Fibroblast of the aortic adventitia (primary cell): ENCODE results near the gene DIP2C. TPM values are rescaled to one million over a fixed set of nuclear protein-coding genes. Genes with fewer than 3 reads are reported as not detected.
"Not testable (repeated sequence)": the region's sequence is repeated elsewhere in the genome, so short reads cannot be mapped to it uniquely, and the experiment has no call there.

Experiments
- DNase-seq: peaks from one replicate; pipeline ENCODE4 v3.0.0-alpha.2; 2010; ENCODE audit warnings: low read depth
- H3K4me3 ChIP-seq: 2 replicates; pipeline ENCODE4 v1.5.1; 2011; ENCODE audit warnings: low read depth, mild to moderate bottlenecking, control low read depth, low read length, moderate library complexity
- total RNA-seq: library from RNA; depleted of rRNA; stranded (reverse); fragments of >200 nt; gene quantifications from 2 replicates; pipeline ENCODE4 v1.2.3, GENCODE V29; 2012; ENCODE audit warnings: low replicate concordance
- TF ChIP-seq, protein P1 (sequence below): IDR thresholded peaks from 2 replicates; pipeline ENCODE4 v1.5.1; 2011; ENCODE audit warnings: mild to moderate bottlenecking, low read length, control low read depth, inconsistent platforms; ENCODE audit not compliant: insufficient read depth

The DIP2C gene
- total RNA-seq, 1 donor: 15.7 TPM

DNA sequence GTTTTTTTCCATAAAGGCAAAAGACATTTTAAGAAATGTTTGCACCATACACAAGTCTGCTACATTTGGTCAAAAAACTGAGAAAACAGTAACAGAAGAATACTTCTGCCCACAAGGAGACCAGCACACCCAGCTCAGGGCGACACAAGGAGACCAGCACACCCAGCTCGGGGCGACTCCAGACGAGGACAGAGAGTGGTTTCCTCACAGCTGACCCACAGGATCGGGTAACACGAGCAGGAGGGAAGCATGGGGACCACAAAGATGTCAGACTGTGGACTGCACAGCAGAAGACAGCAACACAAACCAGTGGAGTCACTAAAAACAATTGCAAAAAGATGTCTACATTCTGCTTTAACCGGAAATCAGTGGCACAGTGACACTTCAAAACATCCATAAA lies 237.6 kb downstream of the DIP2C start:
- TF ChIP-seq, protein P1, sequence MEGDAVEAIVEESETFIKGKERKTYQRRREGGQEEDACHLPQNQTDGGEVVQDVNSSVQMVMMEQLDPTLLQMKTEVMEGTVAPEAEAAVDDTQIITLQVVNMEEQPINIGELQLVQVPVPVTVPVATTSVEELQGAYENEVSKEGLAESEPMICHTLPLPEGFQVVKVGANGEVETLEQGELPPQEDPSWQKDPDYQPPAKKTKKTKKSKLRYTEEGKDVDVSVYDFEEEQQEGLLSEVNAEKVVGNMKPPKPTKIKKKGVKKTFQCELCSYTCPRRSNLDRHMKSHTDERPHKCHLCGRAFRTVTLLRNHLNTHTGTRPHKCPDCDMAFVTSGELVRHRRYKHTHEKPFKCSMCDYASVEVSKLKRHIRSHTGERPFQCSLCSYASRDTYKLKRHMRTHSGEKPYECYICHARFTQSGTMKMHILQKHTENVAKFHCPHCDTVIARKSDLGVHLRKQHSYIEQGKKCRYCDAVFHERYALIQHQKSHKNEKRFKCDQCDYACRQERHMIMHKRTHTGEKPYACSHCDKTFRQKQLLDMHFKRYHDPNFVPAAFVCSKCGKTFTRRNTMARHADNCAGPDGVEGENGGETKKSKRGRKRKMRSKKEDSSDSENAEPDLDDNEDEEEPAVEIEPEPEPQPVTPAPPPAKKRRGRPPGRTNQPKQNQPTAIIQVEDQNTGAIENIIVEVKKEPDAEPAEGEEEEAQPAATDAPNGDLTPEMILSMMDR: no peak
- DNase-seq: no peak

DNA sequence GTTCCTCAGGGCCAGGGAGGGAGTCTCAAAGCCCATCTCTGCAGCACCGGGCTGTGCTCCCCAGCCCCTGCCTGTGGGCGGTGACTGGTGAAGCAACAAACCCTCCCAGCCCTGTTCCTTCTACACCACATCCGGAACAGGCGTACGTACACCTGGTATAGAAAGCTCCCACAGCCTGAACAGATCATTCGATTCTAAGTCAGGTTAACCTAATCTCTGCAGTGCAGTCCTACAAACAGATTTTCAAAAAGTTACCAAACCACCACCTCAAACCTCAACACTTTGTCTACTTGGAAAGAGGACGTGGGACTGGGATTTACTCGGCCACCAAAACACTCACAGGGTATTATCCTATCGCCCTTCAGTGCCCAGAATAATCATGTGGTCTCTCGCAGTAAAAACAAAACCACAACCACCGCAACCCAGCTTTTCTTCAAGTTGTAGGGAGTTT lies 238.4 kb downstream of the DIP2C start:
- no peak overlapping the region for H3K4me3 ChIP-seq
- no peak for DNase-seq

More for the DNA sequence above, 237.6 kb downstream of the DIP2C start:
- H3K4me3 ChIP-seq: no peak overlapping the region

DNA sequence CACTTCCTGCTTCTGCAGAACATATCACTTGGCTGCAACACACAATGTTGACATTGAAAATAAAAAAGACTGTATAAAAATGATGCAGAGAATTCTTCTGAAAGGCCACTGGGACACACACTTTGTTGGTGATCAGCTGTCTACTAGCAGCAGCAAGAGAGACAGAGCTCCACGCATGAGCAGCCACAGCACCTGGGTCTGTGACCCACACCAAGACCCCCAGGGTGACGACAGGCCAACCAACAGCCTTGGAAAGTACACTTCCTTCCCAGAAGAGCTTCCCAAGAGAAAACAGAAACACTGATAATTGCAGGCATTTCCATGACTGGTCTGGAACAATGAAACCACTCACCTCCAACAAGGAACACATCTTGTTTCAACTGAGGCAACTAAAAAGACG lies 239.0 kb downstream of the DIP2C start:
- no peak for DNase-seq
- no peak overlapping the region for H3K4me3 ChIP-seq
- TF ChIP-seq, protein P1: no peak

More for the DNA sequence above, 238.4 kb downstream of the DIP2C start:
- TF ChIP-seq, protein P1: no peak

DNA sequence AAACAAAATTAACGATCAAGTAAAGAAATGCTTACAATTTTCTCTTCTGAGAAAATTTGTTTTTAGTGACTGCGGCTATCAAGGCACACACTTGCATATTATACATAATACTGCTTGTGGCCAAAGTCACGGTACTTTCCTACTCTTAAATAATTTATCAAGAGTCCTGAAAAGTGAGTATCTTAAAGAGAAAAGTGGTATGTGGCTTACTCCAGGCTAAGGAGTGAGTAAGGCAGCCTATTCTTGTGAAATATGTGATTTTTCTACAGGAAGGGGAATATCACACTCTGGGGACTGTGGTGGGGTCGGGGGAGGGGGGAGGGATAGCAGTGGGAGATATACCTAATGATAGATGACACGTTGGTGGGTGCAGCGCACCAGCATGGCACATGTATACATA lies 240.1 kb downstream of the DIP2C start:
- DNase-seq: peak; percentile 14

DNA sequence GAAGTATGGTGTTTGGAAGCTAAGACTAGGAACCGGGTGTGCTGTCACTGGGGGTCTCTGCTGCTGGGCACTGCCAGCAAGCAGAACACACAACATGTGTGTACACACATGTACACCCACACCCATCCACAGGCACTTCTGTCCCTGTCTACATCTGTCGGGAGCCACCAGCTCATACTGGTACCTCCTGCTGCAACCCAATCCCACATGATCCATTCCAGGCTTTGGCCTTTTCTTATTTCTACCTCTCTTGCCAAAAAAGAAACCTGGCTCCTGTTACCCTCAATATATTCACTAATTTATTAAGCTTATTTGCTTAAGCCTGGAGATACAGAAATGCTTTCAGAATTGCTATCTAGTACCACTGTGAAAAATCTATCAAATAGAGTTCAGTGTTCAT lies 246.0 kb downstream of the DIP2C start:
- no peak for DNase-seq
- no peak overlapping the region for H3K4me3 ChIP-seq
- TF ChIP-seq, protein P1: no peak

More for the DNA sequence above, 240.1 kb downstream of the DIP2C start:
- not testable (repeated sequence) for H3K4me3 ChIP-seq

DNA sequence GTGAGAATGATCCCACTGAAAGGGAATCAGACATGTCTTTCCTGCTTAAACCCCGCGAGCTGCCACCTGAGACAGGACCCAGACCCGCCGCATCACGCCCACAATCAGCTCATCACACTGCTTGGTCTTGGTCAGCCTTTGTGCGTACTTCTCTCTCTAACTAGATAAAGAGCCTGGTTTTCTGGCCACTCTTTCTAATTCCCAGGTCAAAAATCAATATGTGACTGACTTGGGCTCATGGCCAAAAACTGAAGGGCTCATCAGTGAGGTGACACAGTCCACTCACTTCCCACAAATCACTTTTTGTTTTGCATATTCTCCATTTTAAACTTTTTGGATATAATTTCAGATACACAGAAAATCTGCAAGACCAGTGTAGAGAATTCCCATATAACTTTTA lies 247.3 kb downstream of the DIP2C start:
- TF ChIP-seq, protein P1: no peak
- H3K4me3 ChIP-seq: no peak overlapping the region
- DNase-seq: no peak

DNA sequence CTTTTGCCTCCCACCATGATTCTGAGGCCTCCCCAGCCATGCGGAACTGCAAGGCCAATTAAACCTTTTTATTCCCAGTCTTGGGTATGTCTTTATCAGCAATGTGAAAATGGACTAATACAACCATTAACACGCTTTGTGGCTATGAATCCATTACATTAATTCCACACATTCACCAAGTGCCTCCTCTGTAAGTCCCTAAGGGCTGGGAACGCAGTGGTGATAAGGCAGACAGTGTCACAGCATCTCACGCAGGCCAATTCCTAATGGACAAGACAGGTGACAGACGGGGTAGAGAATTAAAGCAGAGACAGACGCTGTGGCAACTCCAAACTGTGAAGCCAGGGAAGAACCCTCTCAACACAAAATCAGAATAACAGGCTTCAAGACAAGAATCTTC lies 247.8 kb downstream of the DIP2C start:
- H3K4me3 ChIP-seq: no peak overlapping the region
- TF ChIP-seq, protein P1: no peak
- DNase-seq: no peak
